NAMALWA (cell line): Measurements from ENCODE around the gene MCM5.

Source experiments
- DNase-seq: peaks from one replicate; pipeline ENCODE4 v3.0.0-alpha.2; 2015; ENCODE audit warnings: low spot score

MCM5 gene

DNA sequence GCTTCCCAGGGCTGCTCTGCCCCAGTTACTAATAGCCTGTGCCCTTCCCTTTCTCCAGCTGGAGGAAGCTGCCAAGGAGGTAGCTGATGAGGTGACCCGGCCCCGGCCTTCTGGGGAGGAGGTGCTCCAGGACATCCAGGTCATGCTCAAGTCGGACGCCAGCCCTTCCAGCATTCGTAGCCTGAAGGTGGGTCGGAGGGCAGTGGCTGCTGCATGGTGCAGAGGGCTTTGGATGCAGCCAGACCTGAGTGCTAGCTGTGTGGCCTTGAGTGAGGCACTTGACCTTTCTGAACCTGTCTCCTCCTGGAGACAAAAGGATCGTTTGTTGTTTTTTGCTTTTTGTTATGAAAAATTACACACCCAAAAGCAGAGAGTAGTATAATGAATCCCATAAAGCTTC, 3.4 kb downstream of the MCM5 start:
- DNase-seq, result no peak

DNA sequence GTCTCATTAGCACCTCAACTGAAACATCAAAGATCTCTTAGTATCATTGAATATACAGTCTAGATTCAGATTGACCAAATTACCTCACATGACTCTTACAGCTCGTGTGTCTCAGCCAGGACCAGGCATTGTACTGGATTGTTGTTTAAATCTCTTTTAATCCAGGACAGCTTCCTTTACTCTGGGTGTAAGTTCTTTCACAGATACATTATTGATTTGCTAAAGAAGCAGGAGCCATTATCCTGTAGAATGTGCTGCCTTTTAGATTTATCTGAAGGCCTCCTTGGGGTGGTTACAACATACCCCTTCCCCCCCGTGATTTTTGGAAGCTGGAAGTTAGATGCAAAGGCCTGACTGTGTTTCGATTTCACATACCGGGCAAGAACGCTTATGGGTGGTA, 4.2 kb downstream of the MCM5 start:
- DNase-seq, result no peak

DNA sequence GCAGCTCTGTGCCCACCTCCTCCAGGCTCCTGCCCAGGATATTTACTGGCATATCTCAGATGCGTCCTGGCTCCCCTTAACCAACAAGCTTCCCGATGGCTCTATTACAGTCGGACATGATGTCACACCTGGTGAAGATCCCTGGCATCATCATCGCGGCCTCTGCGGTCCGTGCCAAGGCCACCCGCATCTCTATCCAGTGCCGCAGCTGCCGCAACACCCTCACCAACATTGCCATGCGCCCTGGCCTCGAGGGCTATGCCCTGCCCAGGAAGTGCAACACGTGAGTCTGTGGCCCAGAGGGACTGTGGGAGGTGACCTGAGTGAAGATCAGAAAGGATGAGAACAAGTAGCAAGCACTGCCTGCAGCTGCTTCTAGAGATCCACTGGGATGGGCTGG, 6.5 kb downstream of the MCM5 start:
- no peak for DNase-seq

DNA sequence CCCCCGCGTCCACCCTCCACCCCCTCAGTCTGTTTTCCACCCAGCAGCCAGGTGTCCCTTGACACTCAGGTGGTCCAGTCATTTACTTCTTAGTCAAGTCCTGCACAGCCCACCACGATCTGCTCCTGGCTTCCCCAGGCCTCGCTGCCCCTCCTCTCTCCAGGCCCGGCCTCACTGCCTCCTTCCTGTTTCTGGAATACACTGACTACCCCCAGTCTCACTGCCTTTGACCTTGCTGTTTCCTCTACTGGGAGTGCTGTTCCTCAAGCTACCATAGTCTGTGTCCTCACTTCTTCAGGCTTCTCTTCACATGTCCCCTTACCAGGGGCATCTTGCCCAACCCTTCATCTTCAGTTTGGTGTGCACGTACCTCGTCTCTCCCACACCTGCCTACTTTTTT, 7.4 kb downstream of the MCM5 start:
- no peak for DNase-seq

DNA sequence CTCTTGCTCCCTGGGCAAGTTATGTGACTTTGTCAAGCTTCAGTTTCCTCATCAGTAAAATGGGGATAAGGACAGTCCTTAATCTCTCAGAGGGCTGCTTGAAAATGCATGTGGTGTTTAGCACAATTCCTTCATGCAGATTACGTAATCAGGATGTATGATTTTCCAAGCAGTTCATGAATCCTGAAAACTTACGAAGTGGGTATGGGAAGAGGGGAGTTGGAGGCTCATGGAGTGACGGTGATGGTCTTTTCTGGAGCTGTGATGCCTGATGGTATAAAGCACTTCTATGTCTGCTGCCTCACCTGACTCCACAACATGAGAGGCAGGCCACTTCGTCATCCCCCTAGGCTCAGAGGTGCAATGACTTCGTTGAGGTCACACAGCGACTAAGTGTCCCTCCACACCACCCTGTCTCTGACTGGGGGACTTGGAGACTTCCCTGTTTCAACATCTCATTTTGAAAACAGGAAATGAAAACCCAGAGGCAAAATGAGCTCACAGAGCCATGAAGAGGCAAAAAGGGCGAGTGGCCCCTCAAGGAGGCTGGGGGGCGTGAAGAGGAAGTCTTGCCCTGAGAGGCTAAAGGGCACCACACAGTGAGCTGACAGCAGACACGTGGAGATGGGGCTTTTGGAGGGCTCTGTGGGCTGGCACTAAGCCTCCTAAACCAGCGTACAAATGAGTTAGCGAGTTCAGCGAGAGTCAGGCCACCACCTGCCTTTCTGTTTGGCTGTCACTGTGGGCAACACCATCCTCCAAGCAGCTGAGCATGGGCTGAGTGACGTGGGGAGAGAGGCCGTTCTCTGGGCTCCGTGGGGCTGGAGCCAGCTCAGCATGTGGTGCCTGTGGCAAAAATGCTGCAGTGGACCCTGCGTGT, 10.1 kb downstream of the MCM5 start:
- DNase-seq, result peak; percentile 95

DNA sequence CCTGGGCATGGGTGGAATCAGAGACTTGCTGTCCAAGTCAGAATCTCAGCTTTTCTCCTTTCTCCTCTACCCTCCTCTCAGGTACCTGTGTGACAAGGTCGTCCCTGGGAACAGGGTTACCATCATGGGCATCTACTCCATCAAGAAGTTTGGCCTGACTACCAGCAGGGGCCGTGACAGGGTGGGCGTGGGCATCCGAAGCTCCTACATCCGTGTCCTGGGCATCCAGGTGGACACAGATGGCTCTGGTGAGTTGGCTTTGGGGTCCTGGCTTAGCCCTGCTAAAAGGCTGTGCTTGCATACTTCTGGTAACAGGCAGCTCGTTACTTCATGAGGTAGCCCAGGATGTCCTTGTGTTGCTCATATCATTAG, 10.7 kb downstream of the MCM5 start:
- no peak for DNase-seq

DNA sequence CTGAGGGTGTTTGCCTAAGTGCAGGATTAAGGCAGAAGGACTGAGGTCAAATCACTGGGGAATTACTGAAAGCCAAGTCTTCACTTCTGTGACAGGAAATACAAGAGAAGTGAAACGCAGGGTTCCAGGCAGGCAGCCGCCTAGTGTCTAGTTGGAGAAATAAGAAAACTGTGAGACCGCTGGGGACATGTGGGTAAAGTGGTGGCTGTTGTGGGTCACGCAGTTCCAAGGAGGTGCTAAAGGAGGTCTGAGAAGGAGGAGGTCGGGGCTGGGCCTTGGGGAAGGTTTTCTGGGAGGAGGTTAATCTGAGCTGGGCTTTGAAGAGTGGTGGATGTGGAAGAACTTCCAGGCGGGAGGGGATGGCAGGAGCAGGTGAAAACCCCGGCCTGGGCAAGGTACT, 11.2 kb downstream of the MCM5 start:
- DNase-seq, result peak; percentile 82

DNA sequence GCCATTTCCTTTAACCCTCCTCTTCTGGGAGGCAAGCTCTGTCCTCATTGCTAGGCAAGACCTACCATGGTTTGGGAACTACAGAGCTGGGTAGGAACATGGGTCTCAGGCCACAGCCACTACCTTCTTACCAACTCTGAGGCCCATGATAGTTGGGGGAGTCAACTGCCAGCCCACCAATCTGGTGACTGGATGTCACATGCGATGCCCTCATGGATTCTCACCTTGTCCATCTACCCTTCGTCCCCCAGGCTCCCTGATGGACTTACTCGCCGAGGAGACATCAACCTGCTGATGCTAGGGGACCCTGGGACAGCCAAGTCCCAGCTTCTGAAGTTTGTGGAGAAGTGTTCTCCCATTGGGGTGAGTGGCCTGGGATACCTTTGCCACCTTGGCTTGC, 13.7 kb downstream of the MCM5 start:
- no peak for DNase-seq

DNA sequence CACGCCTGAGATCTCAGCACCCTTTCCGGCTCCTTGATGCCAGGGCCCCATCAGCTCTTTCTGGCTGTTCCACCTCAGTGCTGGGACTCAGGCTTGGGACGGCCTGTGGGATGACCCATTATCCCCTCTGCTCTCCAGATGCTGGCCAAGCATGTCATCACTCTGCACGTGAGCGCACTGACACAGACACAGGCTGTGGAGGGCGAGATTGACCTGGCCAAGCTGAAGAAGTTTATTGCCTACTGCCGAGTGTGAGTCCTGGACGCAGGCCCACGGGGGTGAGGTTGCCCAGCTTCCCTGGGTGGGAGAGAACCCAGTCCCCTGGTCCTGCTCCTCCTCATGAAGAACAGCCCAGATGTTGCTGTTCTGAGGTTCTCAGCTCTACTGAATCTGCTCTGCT, 17.7 kb downstream of the MCM5 start:
- no peak for DNase-seq

DNA sequence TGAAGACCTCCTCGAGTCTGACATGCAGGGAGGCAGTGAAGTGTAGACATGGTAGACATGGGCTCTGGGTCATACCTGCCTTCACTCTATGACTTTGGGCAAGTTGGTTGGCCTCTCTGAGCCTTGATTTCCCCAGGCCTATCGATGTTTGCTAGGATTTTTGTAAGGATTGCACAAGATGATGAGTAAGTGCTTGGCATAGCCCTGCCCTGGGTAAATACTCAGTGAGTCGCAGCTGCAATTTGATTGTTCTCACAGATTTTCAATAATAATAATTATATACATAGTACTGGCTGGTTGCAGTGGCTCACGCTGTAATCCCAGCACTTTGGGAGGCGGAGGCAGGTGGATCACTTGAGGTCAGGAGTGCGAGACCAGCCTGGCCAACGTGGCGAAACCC, 18.1 kb downstream of the MCM5 start:
- DNase-seq, result no peak

DNA sequence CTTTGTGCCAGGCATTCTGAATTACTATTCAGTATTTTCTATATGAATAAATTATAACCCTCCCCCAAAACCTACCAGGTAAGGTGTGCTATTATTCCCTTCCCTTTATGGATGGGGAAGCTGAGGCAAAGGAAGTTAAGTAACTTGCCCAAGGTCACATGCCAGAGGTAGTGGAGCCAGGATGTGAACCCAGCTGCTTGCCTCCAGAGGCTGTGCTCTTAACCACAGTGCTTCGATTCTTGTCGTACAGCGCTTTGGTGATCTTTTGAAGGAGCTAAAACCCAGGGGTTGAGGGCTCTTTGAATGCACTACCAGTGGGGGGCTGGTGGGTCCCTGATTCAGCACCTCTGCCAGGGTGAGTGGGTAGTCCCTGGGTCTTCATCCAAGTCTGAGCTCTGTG, 18.8 kb downstream of the MCM5 start:
- DNase-seq, result no peak

DNA sequence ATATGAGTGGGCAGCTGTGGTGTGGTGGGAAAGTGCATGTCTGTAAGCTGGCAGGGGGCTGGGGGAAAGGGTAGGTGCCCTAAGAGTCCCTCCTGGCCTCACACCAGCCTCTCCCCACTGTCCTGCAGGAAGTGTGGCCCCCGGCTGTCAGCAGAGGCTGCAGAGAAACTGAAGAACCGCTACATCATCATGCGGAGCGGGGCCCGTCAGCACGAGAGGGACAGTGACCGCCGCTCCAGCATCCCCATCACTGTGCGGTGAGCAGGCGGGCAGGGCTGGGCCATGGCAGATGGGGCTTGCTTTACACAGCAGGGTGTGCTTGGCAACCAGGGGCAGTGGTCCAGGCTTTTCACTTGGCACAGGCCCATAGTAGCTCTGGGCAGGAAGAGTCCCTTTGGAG, 19.8 kb downstream of the MCM5 start:
- DNase-seq, result no peak

DNA sequence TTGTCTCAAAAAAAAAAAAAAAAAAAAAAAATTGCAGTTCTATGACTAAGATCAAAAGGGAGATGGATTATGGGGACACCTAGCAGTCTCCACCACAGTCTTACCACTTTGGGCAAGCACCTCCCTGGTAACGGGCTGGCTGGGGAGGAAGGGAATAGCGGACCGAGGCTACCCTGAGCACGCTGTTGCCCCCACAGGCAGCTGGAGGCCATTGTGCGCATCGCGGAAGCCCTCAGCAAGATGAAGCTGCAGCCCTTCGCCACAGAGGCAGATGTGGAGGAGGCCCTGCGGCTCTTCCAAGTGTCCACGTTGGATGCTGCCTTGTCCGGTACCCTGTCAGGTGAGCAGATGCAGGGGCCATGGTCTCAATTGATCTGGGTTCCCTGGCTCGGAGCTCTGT, 21.2 kb downstream of the MCM5 start:
- DNase-seq, result no peak

DNA sequence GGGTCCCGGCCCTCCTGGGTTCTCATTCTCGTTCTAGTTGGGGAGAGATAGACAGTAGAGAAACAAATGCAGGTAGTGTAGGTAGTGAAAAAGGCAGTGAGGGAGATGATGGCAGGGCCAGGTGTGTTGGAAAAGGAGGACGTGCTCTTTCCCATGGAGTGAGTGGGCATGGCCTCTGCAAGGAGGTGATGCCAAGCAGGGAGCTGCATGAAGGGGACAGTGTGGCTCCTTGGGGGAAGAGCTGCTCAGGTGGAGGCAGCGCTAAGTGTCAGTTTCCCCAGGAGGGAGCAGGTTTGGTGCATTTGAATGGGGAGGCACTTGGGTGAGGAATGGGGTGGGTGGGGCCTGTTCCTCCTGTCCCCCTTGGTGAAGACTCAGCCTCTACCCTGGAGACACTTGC, 22.2 kb downstream of the MCM5 start:
- no peak for DNase-seq

DNA sequence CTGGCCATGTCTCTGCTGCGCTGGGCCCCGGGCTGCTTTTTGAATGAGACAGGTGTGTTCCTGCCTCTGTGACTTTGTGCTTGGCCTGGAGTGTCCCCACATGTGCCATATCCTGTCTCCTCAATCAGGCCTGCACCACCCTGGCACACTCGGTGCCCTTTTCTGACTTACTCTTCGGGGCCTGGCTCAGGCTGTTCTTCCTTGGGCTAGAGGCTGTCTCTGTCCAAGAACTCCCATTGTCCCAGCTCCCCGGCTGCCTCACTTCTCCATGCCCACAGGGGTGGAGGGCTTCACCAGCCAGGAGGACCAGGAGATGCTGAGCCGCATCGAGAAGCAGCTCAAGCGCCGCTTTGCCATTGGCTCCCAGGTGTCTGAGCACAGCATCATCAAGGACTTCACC, 23.0 kb downstream of the MCM5 start:
- DNase-seq, result no peak

DNA sequence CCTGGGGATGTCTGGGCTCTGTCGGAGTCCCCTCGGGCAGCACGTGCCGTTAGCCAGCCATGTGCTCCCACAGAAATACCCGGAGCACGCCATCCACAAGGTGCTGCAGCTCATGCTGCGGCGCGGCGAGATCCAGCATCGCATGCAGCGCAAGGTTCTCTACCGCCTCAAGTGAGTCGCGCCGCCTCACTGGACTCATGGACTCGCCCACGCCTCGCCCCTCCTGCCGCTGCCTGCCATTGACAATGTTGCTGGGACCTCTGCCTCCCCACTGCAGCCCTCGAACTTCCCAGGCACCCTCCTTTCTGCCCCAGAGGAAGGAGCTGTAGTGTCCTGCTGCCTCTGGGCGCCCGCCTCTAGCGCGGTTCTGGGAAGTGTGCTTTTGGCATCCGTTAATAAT, 24.1 kb downstream of the MCM5 start:
- DNase-seq, result no peak

DNA sequence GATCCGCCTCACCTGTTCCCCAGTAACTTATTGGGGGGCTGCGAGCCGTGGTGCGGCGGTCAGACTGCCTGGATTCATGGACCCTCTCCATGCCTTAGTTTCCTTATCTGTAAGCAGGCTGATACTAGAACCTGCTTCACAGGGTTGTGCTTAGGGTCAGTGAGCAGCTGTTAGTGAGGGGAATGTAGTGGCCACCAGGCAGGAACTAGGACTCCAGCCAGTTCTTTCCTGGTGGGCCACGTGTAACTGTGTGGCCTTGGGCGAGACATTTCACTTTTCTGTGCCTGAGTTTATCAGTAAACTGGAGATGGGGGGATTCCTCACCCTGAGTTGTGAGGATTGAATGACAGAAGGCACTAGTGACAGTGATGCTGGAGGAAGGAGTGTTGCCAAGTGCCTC, 24.8 kb downstream of the MCM5 start:
- no peak for DNase-seq

DNA sequence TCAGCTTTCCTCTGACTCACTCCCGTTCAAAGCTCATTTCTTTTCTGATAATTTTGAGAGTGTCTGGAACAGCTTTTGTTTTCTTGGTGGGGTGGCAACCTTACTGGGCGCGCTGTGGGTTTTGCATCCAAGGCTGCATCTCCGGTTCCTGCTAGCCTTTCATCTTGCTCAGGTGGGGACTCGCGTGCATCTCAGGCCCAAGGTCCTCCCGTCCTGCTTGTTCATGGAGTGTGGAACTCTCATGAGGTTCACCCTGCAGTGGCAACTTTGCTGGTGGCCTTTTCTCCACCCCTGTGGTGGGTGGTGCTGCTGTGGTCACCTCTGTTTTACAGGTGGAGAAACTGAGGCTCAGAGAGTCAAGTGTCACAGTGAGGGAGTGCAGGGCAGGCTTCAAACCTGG, 25.6 kb downstream of the MCM5 start:
- no peak for DNase-seq

DNA sequence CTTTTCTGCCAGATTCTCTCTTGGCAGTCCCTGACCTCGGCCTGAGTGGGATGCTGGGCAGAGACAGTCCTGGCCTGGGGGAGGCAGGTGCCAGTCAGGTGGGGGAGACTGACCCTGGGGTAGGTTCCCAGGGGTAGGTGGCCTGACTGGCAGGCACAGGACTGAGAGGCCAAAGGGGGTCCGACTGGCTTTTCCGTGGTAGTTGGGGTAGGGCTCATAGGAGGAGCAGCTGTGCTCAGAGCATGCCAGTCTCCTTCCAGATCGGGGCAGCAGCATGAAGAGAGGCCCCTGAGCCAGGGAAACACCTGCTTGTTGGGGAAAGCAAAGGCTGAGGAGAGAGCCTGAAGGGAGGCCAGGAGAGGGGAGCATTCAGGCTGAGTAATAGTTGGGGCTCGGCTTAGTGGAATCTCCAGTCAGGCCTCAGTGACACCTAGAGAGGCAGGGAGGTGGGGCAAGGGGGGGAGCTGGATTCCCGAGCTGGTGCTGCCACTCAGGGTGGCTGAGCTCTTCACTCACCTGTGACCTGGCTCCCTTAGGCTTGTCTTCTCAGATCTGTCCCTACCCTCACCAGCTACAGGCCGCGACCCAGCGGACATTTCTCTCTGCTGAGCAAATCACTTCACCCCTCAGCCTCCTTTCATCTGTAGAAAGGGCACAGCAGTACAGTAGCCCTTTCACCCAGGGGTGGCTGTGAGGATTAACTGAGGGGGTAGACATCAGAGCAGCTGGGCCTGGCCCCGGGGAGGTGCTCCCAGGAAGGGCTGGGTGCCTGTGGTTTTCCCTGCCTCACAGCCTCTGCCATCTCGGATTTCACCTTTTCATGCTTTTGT, 26.2 kb downstream of the MCM5 start:
- DNase-seq, result no peak

DNA sequence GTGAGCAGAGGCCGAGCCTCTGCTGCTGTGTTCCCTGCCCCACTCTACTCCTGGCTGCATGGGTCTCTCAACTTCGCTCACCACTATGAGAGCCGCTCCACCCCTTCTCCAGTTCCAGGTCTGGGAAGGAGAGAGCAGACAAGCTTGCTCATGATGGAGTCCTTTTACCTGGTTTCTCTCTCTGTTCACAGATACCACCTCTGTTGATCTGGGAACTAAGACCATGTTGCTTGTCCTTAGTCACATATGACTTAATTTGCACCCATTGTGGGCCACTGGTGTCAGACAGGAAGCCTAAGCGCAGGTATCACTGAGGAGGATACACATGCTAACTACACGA, 26.8 kb downstream of the MCM5 start:
- DNase-seq, result no peak

DNA sequence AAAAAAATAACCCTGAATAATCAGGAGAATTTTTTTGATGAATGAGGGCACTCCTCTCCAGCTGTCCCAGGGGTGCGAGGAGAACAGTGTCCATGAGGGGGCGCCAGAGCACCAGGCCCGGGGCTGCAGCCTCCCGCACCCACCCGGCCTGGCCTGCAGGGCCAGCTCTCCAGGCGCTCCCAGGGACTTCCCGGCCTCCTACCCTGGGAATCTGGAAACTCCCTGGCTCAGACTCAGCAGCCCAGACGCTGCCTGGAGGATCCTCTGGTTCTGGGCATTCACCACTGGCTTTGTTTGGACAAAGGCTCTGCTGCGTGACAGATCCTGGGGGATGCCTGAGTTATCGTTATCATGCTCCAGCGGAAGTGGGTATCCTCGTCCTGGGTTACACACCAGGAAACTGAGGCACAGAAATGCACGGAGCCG, 31.0 kb downstream of the MCM5 start:
- DNase-seq, result peak; percentile 64

DNA sequence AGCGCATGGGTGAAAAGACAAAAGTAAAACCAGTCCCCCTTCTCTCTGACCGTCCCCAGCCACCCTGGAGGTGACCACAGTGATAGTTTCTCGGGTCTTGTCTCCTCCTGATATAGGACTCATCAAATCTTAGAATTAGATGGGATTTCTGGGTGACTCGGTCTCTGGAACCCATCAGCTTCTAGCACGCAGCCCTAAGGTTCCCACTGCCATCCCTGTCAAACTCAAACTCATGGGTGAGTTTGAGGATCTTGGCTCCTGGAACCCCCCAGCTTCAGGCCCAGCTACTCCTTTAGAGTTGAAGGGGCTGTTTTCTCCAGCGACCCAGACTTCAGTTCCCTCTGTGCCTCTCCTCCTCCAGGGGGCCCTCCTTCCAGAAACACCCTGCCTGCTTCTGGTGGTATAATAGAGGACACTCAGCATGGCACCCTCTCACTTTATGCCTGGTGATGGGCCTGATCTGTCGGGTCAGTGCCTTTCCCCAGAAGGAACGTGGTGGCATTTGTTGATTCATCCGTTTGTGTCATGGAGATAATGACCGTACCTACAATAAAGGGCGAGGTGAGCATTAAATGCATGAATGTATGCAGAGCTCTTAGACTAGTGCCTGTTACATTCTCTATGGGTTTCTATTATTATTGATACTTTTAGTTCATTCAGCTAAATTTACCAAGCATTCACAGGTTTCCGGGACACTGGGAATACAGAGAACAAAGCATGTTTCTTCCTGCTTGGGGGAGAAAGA, 31.7 kb downstream of the MCM5 start:
- DNase-seq, result no peak
